HG02759 (cell line): Measurements from ENCODE around the gene SH3YL1.

ENCODE experiments used
- ATAC-seq: cut with Tn5 transposase; IDR thresholded peaks from one replicate; pipeline ENCODE4 v1.9.1; 2021; ENCODE audit warnings: mild to moderate bottlenecking, moderate library complexity; ENCODE audit not compliant: unreplicated experiment

Gene SH3YL1

DNA sequence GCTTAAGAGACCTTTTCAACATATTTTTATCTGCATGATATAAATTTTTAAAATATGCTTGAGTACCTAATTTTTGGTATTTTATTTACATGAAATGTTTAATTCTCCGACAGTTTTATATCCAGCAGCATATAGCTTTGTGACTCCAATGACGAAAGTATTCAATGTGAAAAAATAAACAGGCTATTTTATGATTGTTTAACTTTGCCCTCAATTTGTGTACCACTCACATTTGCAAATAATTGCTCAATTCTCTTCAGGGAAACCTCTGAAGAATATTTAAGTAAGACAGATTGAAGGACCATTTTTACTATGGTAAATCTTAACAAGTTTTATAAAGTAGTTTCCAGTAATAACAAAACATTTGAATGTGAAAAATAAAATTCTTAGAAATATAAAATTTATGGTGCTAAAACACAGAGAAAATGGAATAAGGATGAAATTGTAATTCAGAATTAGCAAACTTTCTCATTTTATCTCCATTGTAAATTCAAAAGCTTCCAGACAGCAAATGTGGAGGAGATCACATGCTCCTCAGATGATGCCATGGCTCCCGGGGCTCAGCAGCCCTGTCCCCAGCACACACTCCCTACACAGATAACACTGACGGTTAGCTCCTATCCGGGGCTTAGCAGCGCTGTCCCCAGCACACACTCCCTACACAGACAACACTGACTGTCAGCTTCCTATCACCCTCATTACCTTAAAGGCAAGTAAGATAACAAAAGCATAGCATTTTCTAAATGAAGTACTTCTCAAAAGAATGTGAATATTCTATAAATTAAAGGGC, 39.7 kb downstream of the SH3YL1 start:
- no peak for ATAC-seq

DNA sequence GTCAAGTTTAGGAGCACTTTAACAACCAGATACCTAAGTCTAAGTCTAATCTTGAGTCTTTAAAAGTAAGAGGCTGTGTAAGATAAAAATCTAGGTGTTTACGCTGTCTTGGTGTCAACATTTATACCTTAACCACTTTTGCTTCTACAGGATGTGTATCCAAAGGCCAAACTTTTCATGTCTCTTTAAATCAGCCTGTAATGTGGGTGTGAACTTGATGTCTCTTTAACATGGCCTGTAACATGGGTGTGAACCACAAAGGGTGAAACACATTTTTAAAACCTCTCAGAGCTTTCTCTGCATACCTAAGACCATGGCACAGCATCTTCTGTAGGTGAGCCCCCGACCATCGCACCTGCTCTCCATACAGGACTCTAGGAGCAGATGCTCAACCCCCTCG, 40.4 kb downstream of the SH3YL1 start:
- no peak for ATAC-seq

DNA sequence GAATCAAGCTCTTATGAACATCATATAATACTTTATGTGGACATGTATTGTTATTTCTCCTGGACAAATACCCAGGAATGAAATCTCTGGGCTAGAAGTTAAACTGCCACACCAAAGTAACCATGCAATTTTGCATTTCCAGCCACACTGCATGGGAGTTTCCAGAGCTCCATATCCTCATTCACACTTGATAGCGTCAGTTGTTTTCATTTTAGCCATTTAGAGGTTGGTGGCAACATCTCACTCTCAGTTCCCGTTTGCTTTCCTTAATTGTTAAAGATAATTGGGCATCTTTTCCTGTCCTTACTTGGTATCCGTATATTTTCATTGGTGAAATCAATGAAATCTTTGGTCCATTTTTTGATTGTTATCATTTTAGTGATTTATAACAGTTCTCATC, 47.8 kb downstream of the SH3YL1 start:
- ATAC-seq = no peak

DNA sequence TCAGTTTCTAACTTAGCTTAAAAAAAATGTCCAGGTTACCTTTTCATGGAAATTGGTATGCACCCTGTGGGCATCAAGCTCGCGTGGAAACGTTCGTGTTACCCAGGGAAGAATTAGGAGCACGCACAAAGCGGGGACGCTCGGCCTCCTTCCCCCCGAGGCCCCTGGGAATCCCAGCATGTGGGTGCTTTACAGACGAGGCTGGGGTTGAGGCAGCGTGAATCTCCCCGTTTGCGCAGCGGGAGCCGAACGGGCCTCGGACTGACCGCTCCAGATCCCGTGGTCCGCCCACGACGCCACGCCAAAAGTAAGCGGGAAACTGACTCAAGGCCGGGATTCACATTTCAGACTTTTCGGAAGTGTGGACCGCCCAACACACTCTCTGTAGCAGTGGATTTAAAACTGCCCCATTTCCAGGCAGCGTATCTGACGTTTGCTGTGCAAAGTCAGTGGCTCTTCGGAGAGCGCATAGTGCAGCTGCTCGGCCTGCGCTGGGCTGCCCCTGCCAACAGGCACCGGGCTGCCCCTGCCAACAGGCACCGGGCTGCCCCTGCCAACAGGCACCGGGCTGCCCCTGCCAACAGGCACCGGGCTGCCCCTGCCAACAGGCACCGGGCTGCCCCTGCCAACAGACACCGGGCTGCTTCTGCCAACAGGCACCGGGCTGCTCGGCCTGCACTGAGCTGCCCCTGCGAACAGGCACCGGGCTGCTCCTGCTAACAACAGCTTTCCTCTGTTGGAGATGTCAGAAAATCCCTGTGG, 49.7 kb downstream of the SH3YL1 start:
- ATAC-seq = no peak

DNA sequence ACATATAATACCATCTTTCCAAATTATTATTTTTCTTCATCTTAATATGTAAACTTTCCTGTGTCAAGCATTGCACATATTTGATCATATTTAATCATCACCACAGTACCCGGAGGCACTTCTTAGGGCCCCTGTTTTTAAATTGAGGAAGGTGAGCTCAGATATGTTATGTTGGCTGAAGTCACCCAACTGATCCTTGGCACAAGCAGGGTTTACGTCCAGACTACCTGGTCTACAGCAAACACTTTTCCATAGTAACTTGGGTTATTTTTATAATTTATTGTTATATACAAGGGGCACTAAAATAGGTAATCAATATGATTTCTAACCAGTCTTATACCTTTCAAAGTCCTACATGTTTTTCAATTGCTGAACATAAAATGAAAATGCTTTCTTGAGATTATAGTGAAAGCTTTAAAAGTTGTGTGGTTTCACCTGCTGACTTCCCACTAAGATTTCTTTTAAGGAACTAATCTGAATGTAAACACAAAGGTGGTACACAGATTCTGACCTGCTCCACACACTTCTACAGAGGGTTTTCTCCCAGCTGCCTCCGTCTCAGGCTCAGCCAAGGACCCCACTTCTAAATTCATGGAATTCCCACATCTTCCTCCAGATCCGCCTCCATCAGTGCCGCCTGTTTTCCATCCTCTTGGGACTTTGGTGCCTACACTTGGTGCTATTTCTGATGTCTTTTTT, 52.2 kb downstream of the SH3YL1 start:
- ATAC-seq = no peak

DNA sequence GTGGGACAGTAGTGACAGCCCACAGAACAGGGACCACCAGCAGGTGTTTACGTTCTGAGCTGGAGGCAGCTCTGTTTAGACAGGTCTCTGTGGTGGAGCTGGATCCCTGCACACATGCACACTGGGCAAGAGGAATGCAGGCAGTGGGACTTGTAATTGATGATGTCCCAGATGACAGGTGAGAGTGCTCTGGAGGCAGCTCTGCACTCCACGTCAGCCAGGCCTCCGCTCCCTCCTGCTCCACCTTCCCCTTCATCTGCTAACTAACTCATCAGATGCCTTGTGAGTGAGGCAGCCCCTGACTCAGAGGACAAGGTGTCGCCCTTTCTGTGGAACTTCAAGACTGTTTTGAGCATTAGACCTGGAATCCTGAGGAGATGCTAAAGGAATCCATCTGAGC, 53.2 kb downstream of the SH3YL1 start:
- no peak for ATAC-seq

DNA sequence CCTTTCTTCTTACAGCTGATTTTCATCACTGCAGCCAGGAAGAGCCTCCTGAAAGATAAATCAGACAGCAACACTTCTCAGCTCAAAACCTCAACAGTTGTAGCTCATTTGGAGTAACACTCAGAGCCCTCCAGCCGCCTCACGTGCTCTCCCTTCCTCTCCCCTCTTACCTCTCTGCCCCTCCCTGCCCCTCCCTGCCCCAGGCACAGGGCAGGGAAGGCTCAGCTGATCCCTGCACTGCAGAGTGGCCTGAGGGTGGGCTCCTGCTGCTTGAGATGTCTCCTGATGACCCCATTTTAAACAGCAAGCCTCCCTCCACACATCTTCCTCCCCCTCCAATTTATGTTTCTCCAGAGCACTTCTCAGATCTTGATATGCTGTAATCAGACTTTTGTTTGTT, 54.4 kb downstream of the SH3YL1 start:
- no peak for ATAC-seq

DNA sequence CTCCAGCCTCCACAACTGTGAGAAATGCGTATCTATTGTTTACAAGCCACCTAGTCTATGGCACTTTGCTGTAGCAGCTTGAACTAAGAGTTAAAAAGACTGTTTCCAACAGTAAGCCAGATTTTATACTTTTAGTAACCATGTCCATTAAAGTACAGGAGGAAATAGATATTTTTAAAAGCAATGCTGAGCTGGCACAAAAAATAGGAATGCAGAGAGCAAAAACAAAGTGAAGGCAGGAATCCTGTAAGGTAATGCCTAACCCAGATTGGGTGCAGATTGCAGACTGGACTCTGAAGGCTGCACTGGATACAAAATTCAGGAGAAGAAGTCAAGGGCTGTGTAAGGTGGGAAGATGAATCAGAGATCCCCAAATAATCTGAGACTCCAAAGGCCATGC, 55.5 kb downstream of the SH3YL1 start:
- ATAC-seq = no peak

DNA sequence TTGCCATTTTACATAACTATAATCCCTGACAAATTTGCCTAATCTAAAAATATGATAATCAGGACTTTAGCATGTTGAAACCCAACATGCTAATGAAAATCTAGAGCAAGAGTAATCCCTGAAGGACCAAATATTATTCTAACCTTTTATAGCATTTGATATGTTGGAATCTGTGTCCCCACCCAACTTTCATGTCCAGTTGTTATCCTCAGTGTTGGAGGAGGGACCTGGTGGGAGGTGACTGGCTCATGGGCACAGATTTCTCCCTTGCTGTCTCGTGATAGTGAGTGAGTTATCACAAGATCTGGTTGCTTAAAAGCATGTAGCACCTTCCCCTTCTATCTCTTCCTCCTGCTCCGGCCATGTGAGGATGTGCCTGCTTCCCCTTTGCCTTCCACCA, 59.8 kb downstream of the SH3YL1 start:
- ATAC-seq = no peak

DNA sequence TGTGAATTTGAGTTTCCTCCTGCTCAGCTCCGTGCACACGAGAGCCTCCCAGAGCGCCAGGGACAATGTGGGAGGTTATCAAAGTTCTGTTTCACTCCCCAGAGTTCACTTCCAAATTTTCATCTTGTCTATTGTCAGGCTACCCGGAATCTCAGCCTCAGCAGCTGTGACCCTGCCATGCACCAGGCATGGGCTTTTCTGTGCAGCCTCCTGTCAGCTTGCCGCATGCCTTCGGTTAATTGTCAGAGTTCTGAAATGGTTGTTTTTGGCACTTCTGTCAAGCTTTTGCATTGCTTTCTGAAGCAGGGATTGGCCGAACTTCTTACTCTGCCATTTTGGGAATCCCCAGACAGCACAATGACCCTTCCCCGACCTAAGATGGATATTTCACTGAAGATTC, 60.4 kb downstream of the SH3YL1 start:
- ATAC-seq = no peak

DNA sequence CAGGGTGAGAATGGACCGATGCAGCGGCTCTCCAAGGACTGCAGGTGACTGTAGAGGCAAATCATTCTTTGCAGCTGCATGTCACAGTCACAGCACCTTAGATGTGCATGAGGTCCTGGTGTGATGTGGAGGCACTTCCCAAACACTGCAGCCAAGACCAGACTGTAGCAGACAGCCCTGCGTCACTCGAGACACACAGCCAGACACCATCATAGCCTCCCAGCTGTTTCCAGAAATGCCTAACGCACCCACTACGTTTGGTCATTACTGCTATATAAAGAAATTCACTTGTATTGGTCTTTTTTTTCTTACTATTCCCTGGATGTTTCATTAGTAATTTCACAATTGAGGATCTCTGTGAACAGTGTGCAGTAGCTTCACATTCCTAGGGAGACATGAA, 60.9 kb downstream of the SH3YL1 start:
- no peak for ATAC-seq

DNA sequence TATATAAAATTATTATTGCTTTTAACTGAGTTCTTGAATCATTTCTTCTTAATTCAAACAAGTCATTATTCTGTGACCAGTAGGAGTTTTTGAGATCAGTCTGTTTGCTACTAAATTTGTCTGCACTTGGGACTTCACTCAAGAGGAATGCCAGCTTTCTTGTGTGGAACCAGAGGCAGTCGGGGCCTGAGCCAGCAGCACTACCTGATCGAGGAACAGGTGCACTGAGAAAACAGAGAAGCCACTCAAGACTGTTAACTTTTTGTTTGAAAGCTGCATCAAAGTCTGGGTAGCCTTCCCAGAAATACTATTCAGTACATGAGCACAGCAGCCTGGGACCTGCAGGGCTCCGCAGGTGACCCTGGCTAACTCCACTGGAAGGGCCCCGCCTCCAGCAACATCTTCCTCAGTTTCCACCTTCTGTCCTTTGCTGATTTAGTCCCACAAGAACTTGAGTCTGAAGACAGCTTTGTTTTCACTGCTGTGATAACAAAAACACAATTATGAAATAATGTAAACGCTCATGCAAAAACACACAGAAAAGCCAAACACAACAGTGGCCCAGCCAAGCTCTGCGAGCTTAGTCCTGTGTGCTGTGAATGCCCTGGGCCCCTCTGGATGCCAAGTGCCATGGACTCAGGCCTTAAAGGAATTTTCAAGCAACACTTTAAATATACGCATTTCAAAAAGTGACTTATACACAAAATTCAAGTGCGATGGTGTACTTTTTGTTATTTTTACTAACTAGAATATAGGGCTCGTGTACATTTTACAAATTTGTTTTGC, 62.0 kb downstream of the SH3YL1 start:
- no peak for ATAC-seq

DNA sequence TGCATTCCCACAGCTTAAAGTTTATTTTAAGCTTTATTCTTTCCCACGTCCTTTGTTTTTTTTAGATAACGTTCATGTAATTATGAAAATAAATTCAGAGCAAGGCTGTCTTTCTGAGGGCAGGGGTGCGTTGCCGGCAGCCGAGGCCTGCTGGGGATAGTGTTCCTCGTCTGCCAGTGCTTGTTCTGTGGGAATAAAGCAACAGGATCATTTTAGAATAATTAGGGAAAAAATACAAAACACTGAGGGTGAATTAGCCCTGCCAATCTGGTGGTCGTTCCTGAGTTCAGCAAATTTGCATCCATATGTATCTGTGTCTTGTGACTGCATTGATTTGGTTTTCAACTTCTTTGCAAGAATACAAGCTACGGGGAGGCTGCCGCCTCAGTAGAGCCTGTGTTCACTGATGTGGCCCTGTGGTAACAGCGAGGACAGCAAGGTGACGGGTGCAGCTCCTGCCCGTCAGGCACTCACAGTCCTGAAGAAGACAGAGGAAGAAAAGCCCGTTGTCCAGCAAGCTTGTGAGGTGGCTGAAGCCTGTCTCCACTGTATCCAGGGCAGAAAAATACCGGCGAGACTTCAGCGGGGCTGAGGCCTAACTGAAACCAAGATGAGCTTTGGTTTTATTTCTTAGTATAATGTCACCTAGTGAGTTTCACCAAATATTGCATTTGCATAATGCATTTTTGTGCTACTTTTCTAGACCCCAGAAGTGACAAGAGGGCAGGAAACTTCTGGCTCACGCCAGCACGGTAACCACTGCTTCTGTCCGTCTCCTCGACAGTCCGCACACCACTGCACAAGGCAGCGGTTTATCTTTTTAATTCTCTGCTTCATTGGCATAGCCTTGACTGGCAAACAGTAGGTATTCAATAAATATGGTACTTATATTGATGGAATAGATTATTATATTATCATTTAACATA, 64.5 kb downstream of the SH3YL1 start:
- no peak for ATAC-seq

DNA sequence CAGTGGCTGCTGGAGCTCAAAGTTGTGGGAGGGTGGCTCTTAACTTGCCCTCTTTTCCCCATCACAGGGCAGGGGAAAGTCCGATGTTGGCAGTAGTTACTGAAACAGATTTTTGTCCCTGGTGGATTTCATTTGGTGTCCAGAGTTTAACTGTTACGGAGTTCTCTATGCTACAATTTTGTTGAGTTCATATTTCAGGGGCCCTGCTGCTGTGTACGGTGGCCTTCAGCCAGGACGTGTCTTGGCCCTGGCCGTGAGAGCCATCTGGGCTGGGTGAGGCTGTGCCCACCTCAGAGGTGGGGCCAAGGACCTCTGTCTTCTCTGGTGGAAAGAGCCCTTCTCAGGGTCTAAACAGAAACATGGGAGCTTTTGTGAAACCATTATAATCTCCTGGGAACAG, 67.4 kb downstream of the SH3YL1 start:
- ATAC-seq = no peak

DNA sequence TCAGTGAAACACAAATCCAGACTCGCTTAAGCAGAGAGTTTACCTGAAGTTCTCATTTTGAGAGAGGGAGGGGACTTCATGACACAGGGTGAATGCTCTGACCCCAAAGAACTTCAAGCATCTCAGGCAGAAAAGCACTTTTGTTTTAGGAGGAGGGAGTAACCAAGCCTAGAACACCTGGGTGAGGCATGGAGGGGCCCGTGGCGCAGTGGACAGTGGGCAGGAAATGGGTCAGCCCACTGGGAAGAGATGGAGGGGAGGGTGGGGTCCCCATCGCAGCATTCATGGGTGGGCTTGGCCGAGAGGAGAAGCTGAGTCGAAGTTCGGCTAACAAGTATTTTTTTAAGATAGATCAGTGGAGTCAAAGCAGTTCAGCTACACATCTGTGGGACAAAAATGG, 67.9 kb downstream of the SH3YL1 start:
- no peak for ATAC-seq

DNA sequence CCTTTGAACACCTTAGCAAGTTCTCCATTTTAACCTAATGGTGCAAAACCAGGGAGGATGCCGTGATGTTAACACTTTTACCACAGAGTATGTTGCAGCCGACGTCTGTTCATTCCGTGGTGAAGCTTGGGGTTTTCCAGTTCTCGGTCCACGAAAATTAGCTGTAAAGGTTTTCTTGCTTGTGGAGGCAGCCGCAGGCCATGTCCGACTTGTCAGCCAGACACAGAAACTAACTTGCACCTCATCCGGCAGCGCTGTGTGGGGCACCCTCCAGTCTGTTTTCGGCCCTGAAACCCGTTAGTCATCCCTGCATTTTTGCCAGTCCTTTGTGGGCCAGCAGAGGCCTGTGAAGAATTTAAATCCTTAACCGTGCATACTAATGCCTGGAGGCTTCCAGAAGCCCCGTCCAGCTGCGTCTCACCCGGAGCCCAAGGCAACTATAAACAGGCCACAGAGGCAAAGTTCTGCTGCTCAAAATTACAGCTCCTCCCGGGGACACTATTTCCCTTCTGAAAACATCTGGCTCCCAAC, 70.6 kb downstream of the SH3YL1 start:
- no peak for ATAC-seq

DNA sequence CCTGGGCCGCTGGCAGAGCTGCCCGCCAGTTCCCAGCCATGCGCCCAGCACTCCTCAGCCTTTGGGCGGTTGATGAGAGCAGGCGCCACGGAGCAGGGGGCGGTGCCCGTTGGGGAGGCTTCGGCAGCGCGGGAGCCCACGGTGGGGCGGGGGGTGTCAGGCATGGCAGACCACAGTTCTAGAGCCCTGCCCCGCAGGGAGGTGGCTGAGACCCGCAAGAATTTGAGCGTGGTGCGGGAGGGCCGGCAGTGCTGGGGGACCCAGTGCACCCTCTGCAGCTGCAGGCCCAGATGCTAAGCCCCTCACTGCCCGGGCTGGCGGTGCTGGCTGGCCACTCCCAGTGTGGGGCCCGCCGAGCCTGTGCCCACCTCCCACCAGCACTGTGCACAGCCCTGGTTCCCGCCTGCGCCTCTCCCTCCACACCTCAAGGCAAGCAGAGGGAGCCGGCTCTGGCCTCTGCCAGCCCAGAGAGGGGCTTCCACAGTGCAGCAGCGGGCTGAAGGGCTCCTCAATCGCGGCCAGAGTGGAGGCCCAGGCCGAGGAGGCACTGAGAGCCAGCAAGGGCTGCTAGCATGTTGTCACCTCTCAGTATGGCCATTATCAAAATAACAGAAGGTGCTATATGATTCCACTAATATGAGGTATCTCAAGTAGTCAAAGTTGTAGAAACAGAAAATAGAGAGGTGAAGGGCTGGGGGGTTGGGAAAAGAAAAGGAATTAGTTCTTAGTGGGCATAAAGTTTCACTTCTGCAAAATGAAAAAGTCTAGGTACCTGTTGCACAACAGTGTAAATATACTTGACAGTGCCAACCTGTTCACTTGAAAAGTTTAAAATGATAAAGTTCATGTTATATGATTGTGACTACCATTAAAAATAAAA, 72.3 kb downstream of the SH3YL1 start:
- ATAC-seq = no peak

DNA sequence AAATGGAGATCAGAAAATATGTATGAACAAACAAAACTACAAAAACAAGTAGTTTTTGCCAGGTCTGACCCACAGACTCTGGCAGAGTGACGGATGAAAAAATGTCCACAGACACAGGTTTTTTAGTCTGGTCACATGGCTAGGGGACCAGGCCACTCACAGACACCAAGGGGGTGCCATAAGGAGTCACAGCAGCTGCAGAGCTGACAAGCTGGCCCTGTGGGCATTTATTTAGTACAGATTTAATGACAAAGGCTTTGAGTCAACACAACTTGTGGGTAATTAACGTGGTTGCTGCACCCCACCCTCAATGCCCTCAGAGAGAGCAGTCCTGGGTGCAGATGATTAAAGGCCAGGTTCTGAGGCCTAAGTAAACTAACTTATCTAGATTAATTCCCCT, 76.0 kb downstream of the SH3YL1 start:
- no peak for ATAC-seq

DNA sequence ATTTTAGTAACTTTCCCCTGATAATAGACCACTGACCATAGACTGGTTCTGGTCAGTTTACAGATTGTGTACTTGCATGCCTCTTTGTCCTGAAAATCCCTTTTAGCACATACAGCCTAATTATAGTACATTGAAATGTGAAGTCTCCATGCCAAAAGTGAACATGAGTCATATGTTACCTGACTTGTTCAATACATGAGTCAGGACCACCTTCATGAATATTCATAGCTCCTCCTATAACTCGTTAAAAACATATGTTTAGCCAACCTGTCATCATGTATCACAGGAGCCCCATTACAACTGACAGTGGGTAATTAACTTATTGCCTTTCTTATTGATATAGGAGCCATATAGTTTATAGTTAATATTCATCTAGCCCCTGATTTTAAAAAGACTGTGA, 78.6 kb downstream of the SH3YL1 start:
- ATAC-seq = no peak
